Muscle layer of duodenum (tissue), 2 donors: ENCODE measurements around the gene CHRM4.
"Not testable (repeated sequence)": the region's sequence is repeated elsewhere in the genome, so short reads cannot be mapped to it uniquely, and the experiment has no call there.

ENCODE experiments used
- H3K27ac ChIP-seq: one replicate; pipeline ENCODE4 v1.7.0; 2013; ENCODE audit warnings: mild to moderate bottlenecking, low read length
- H3K27me3 ChIP-seq: one replicate; pipeline ENCODE4 v1.7.0; 2013; ENCODE audit warnings: low read depth, mild to moderate bottlenecking, control low read depth, low read length
- H3K36me3 ChIP-seq, 2 donors: one replicate each; pipeline ENCODE4 v1.7.0; 2013; ENCODE audit warnings: low read length in 2 of 2, control low read depth in 1 of 2, mild to moderate bottlenecking in 1 of 2; ENCODE audit not compliant: insufficient read depth in 2 of 2, control insufficient read depth in 1 of 2
- H3K4me1 ChIP-seq, 2 donors: one replicate each; pipeline ENCODE4 v1.7.0; 2013; ENCODE audit warnings: low read length in 2 of 2, mild to moderate bottlenecking in 2 of 2, control low read depth in 1 of 2, moderate library complexity in 1 of 2; ENCODE audit not compliant: insufficient read depth in 2 of 2, control insufficient read depth in 1 of 2
- H3K4me3 ChIP-seq, 2 donors: one replicate each; pipeline ENCODE4 v1.7.0; 2013; ENCODE audit warnings: low read length in 2 of 2, low read depth in 1 of 2, mild to moderate bottlenecking in 1 of 2
- H3K9me3 ChIP-seq, 2 donors: one replicate each; pipeline ENCODE4 v1.7.0; 2013; ENCODE audit warnings: low read length in 2 of 2, control low read depth in 1 of 2, mild to moderate bottlenecking in 1 of 2; ENCODE audit not compliant: control insufficient read depth in 1 of 2
- donor health status: healthy.

The CHRM4 gene

GRCh38 chr11:46379482-46380293 lies 11.9 kb downstream of the CHRM4 start:
- not testable (repeated sequence) for H3K27ac ChIP-seq

GRCh38 chr11:46378811-46379481 lies 12.6 kb downstream of the CHRM4 start:
- Histone ChIP-seq H3K4me3 (no peak overlapping the region), H3K4me1 (peaks cover 0 to 20% of the 10 kb centered on the region in 2 donors), H3K36me3 (peaks cover 6 to 43% of the 10 kb centered on the region in 2 donors), H3K9me3 (no peaks in the 10 kb centered on the region), H3K27ac (no peak overlapping the region), H3K27me3 (no peaks in the 10 kb centered on the region)

More at GRCh38 chr11:46379482-46380293, 11.9 kb downstream of the CHRM4 start:
- Histone ChIP-seq H3K4me3 (peak overlapping the region in 1 of 2 donors; percentile 73), H3K4me1 (peaks cover 0 to 20% of the 10 kb centered on the region in 2 donors), H3K36me3 (peaks cover 6 to 36% of the 10 kb centered on the region in 2 donors)
- not testable (repeated sequence) for H3K9me3 ChIP-seq, H3K27me3 ChIP-seq

- peaks cover 6 to 49% of the 10 kb centered on the region in 2 donors for H3K36me3 ChIP-seq
- no peak overlapping the region for H3K27ac ChIP-seq
These were observed 13.3 kb downstream of the CHRM4 start for GRCh38 chr11:46378296-46378695.

DNA sequence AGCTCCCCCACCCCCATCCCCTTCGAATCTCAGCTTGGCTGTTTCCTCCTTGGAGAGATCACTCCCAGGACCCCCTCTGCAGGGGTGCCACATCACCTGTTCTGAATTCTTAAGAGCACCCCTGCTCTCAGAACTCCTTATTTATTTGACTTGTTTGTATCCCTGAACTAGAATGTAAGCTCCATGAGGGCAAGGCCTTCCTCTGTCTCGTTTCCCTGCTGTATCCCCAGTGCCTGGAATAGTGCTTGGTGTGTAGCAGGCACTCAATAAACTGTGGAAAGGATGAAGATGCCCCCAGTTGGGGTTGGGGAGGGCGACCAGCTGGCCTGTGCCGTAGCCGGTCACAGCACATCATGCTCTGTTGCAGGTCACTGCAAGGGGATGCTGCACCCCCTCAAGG lies 13.7 kb downstream of the CHRM4 start:
- Histone ChIP-seq H3K4me1 (peaks cover 0 to 19% of the 10 kb centered on the region in 2 donors), H3K9me3 (no peaks in the 10 kb centered on the region), H3K27ac (no peak overlapping the region), H3K4me3 (no peak overlapping the region), H3K27me3 (no peaks in the 10 kb centered on the region), H3K36me3 (peaks cover 6 to 51% of the 10 kb centered on the region in 2 donors)

More at GRCh38 chr11:46378296-46378695, 13.3 kb downstream of the CHRM4 start:
- Histone ChIP-seq H3K4me3 (no peak overlapping the region), H3K4me1 (peaks cover 0 to 20% of the 10 kb centered on the region in 2 donors), H3K9me3 (no peaks in the 10 kb centered on the region), H3K27me3 (no peaks in the 10 kb centered on the region)

DNA sequence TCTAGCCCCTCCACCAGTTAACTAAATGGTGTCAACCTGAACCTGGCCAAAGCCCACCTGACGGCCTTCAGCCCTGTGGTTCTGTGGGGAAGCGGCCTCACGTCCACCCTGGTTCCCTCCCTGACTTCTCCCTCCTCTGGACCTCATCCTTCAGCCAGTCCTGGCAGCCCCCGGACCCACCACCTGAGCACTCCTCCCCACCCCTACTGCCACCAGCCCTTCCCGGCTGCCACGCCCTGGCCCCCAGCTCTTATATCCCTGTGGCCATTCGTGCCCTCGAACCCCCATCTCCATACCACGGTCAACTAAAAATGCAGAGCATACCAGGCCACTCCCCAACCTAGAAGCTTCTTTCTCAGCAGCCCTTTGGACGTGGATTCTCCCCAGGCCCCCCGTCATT lies 14.3 kb downstream of the CHRM4 start:
- Histone ChIP-seq H3K4me3 (no peak overlapping the region), H3K9me3 (no peaks in the 10 kb centered on the region), H3K36me3 (peaks cover 6 to 56% of the 10 kb centered on the region in 2 donors), H3K27me3 (no peaks in the 10 kb centered on the region), H3K4me1 (peaks cover 0 to 13% of the 10 kb centered on the region in 2 donors), H3K27ac (no peak overlapping the region)

DNA sequence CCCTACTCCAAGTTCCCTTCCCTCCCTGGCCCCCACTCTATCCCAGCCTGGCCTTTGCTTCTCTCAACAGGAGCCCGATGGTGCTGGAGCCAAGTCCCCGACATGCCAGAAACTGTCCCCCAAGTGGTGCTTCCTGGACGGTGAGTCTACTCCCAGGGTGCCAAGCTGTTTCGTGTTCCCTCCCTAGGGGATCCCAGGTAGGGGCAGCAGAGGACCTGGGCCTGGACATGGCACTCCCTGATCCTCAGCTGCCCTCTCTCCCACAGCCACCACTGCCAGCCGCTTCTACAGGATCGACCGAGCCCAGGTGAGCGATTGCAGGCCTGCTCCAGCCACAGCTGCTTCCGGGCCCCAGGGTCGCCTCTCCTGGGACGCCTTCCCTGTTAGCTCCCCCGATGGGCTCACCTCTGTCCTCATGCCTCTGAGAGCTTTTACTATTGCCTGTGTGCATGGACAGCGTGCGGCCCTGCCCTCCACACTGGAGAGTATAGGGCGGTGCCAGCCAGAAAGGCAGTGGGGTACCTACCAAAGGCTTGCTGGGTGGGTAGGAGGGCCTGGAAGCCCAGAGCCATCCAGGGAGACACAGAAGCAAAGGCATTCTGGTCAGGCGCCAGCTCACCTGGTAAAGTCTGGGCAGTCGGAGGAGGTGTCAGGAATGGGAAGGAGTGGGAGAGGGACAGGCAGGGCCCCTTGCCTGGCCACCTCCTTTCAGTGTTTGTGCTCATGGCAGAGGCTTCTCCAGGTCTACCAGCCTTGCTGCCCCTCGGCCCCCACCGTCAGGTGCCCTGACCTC lies 15.1 kb downstream of the CHRM4 start:
- Histone ChIP-seq H3K4me3 (no peak overlapping the region), H3K9me3 (no peaks in the 10 kb centered on the region), H3K4me1 (peaks cover 0 to 8% of the 10 kb centered on the region in 2 donors), H3K27me3 (no peaks in the 10 kb centered on the region), H3K36me3 (peaks cover 12 to 64% of the 10 kb centered on the region in 2 donors), H3K27ac (no peak overlapping the region)

DNA sequence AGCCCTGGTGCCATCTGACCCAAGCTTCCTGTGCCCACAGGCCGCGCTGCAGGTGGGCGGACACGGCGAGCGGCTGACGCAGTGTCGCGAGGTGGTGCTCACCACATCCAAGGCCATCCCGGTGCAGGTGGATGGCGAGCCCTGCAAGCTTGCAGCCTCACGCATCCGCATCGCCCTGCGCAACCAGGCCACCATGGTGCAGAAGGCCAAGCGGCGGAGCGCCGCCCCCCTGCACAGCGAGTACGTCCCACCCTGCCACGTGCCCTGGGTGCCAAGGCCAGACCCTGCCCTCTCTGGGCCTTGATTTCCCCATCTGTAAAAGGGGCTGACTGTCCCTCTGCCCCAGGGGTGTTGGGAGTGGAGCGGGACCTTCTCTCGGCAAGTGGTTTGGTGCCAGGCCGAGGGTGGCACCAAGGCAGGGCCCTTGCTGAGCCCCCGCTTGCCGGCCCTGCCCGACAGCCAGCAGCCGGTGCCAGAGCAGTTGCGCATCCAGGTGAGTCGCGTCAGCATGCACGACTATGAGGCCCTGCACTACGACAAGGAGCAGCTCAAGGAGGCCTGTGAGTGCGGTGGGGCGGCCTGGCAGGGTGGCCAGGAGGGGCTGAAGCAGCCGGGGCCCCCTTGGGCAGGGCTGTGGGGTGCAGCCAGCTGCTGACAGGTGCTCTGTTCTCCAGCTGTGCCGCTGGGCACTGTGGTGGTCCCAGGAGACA lies 16.0 kb downstream of the CHRM4 start:
- Histone ChIP-seq H3K27ac (no peak overlapping the region), H3K36me3 (peaks cover 13 to 70% of the 10 kb centered on the region in 2 donors), H3K4me3 (no peak overlapping the region), H3K4me1 (peaks cover 0 to 3% of the 10 kb centered on the region in 2 donors), H3K9me3 (no peaks in the 10 kb centered on the region), H3K27me3 (no peaks in the 10 kb centered on the region)

- H3K4me3 ChIP-seq, result no peak overlapping the region
- no peak overlapping the region for H3K27ac ChIP-seq
- no peaks in the 10 kb centered on the region for H3K9me3 ChIP-seq
- no peaks in the 10 kb centered on the region for H3K4me1 ChIP-seq
- H3K27me3 ChIP-seq, result no peaks in the 10 kb centered on the region
- H3K36me3 ChIP-seq, result peaks cover 17 to 77% of the 10 kb centered on the region in 2 donors
These were observed 16.8 kb downstream of the CHRM4 start for GRCh38 chr11:46374815-46375214.

- Histone ChIP-seq H3K4me1 (no peaks in the 10 kb centered on the region), H3K9me3 (no peaks in the 10 kb centered on the region), H3K4me3 (no peak overlapping the region), H3K27me3 (no peaks in the 10 kb centered on the region), H3K27ac (no peak overlapping the region), H3K36me3 (peaks cover 17 to 82% of the 10 kb centered on the region in 2 donors)
These were observed 17.5 kb downstream of the CHRM4 start for GRCh38 chr11:46373787-46374740.

- not testable (repeated sequence) for H3K4me3 ChIP-seq, H3K4me1 ChIP-seq, H3K27ac ChIP-seq, H3K27me3 ChIP-seq, H3K9me3 ChIP-seq
- H3K36me3 ChIP-seq, result peaks cover 19 to 84% of the 10 kb centered on the region in 2 donors
These were observed 19.1 kb downstream of the CHRM4 start for GRCh38 chr11:46372501-46372900.
